GM23248 (cell line): ENCODE results near the gene FLT3. TPM values are rescaled to one million over a fixed set of nuclear protein-coding genes. Genes with fewer than 3 reads are reported as not detected.
A peak's percentile ranks its signal among the peaks of the same experiment; 100 is the strongest.

Source experiments
- DNase-seq: peaks from one replicate; pipeline ENCODE4 v3.0.0-alpha.2; 2015
- H2AFZ ChIP-seq: fragments of 200-600 bp; sonication (generic); 2 replicates; pipeline ENCODE4 v1.6.1; 2016; ENCODE audit warnings: antibody characterized with exemption
- H3F3A ChIP-seq: fragments of 200-600 bp; sonication (generic); 2 replicates; pipeline ENCODE4 v1.6.1; 2016; ENCODE audit warnings: mild to moderate bottlenecking, antibody characterized with exemption, mixed run types; ENCODE audit not compliant: insufficient read depth
- H3K27ac ChIP-seq: fragments of 200-600 bp; sonication (generic); 2 replicates; pipeline ENCODE4 v1.5.1; 2016; ENCODE audit warnings: mild to moderate bottlenecking
- H3K27me3 ChIP-seq: fragments of 200-600 bp; sonication (generic); replicated peaks from 2 replicates; pipeline ENCODE4 v1.6.1; 2016; ENCODE audit warnings: mild to moderate bottlenecking; ENCODE audit not compliant: insufficient read depth
- H3K36me3 ChIP-seq: fragments of 200-600 bp; sonication (generic); 2 replicates; pipeline ENCODE4 v1.6.1; 2016; ENCODE audit warnings: low read depth, mild to moderate bottlenecking
- H3K4me1 ChIP-seq: fragments of 200-600 bp; sonication (generic); 2 replicates; pipeline ENCODE4 v1.6.1; 2016; ENCODE audit warnings: mild to moderate bottlenecking; ENCODE audit not compliant: insufficient read depth
- H3K4me2 ChIP-seq: fragments of 200-600 bp; sonication (generic); one replicate; pipeline ENCODE4 v1.6.1; 2016; ENCODE audit warnings: mild to moderate bottlenecking; ENCODE audit not compliant: unreplicated experiment
- H3K4me3 ChIP-seq: fragments of 200-600 bp; sonication (generic); 2 replicates; pipeline ENCODE4 v1.5.1; 2016; ENCODE audit warnings: mild to moderate bottlenecking
- H3K79me2 ChIP-seq: fragments of 200-600 bp; sonication (generic); 2 replicates; pipeline ENCODE4 v1.6.1; 2016; ENCODE audit warnings: mild to moderate bottlenecking; ENCODE audit not compliant: insufficient read depth
- H3K9ac ChIP-seq: fragments of 200-600 bp; sonication (generic); 2 replicates; pipeline ENCODE4 v1.6.1; 2016; ENCODE audit warnings: mild to moderate bottlenecking
- H3K9me2 ChIP-seq: fragments of 200-600 bp; sonication (generic); 2 replicates; pipeline ENCODE4 v1.6.1; 2016; ENCODE audit warnings: mixed run types, mild to moderate bottlenecking, moderate library complexity; ENCODE audit not compliant: insufficient read depth
- H3K9me3 ChIP-seq: fragments of 200-600 bp; sonication (generic); one replicate; pipeline ENCODE4 v1.6.1; 2017; ENCODE audit warnings: low read depth
- H4K20me1 ChIP-seq: fragments of 200-600 bp; sonication (generic); 2 replicates; pipeline ENCODE4 v1.6.0; 2016; ENCODE audit not compliant: insufficient read depth
- EZH2 ChIP-seq: fragments of 200-600 bp; sonication (generic); IDR thresholded peaks from 2 replicates; pipeline ENCODE4 v1.6.1; 2018; ENCODE audit warnings: antibody characterized with exemption, mild to moderate bottlenecking; ENCODE audit not compliant: insufficient read depth, poor library complexity, severe bottlenecking
- EZH2phosphoT487 ChIP-seq: fragments of 200-600 bp; sonication (generic); IDR thresholded peaks from 2 replicates; pipeline ENCODE4 v1.6.1; 2018; ENCODE audit warnings: antibody characterized with exemption, moderate library complexity, mild to moderate bottlenecking, low read depth; ENCODE audit not compliant: insufficient read depth
- WGBS, 2 experiments: methylation state at CpG; one replicate each; pipeline ENCODE4 v1.1.6; 2015 to 2017; ENCODE audit warnings: low lambda C conversion rate in 2 of 2, low coverage in 1 of 2; ENCODE audit errors: missing lambda C conversion rate in 2 of 2; 5-methylcytosine and 5-hydroxymethylcytosine counted together
- in situ Hi-C: fragments of 300-500 bp; cut with MboI; formaldehyde crosslinking; loops from 2 replicates; pipeline ENCODE4 v1.15.0; 2020
- polyA plus RNA-seq: library from polyadenylated mRNA; unstranded; fragments of >200 nt; fragmentation: Nextera tagmentation; extraction: Ambion mirVana; gene quantifications from 2 replicates; pipeline ENCODE4 v1.2.1, GENCODE V29; 2016
- total RNA-seq: library from RNA; depleted of rRNA; stranded (reverse); fragments of >200 nt; shearing (Covaris generic); gene quantifications from 2 replicates; pipeline ENCODE4 v1.2.3, GENCODE V29; 2014

Gene FLT3
- total and polyA plus RNA-seq, 2 experiments from 2014 or later, result not detected

- Histone ChIP-seq H3K9me3 (no peaks in the 10 kb centered on the region), H3K4me3 (no peak overlapping the region), H3F3A (no peaks in the 10 kb centered on the region), H3K9me2 (no peaks in the 10 kb centered on the region), H4K20me1 (no peaks in the 10 kb centered on the region), H3K9ac (no peak overlapping the region), H3K4me2 (no peak overlapping the region), H3K27me3 (peaks cover 95% of the 10 kb centered on the region), H3K4me1 (no peaks in the 10 kb centered on the region), H3K27ac (no peak overlapping the region), H2AFZ (no peak overlapping the region), H3K79me2 (no peaks in the 10 kb centered on the region), H3K36me3 (no peaks in the 10 kb centered on the region)
- DNase-seq, result no peak
- 48 to 50% methylated on average over 7 of the region's 7 CpGs for WGBS, 2 experiments
- in situ Hi-C loops, result no loop called here
- TF ChIP-seq EZH2phosphoT487 (no peak), EZH2 (no peak)
Observed at GRCh38 chr13:27971776-27972477, 128.4 kb downstream of the FLT3 start.

- H3K27me3 ChIP-seq, result peaks cover 96% of the 10 kb centered on the region
- WGBS, 2 experiments, result 30 to 37% methylated on average over 13 of the region's 13 CpGs
- no peaks in the 10 kb centered on the region for H3K9me3 ChIP-seq
- no peak overlapping the region for H3K4me3 ChIP-seq
- H3K9ac ChIP-seq, result no peak overlapping the region
- no peaks in the 10 kb centered on the region for H4K20me1 ChIP-seq
- TF ChIP-seq EZH2phosphoT487, result no peak
- TF ChIP-seq EZH2, result no peak
- DNase-seq, result no peak
- no peaks in the 10 kb centered on the region for H3K36me3 ChIP-seq
- in situ Hi-C loops, result no loop called here
- H3K27ac ChIP-seq, result no peak overlapping the region
- H3K4me1 ChIP-seq, result no peaks in the 10 kb centered on the region
- no peaks in the 10 kb centered on the region for H3K9me2 ChIP-seq
- H3F3A ChIP-seq, result no peaks in the 10 kb centered on the region
- no peak overlapping the region for H3K4me2 ChIP-seq
- H3K79me2 ChIP-seq, result no peaks in the 10 kb centered on the region
- H2AFZ ChIP-seq, result no peak overlapping the region
Observed at GRCh38 chr13:27971236-27971645, 129.1 kb downstream of the FLT3 start.

GRCh38 chr13:27970382-27971235 lies 129.8 kb downstream of the FLT3 start:
- H2AFZ ChIP-seq, result no peak overlapping the region
- no peak for DNase-seq
- no peaks in the 10 kb centered on the region for H3K36me3 ChIP-seq
- 3 to 6% methylated on average over 53 of the region's 53 CpGs for WGBS, 2 experiments
- H3K79me2 ChIP-seq, result no peaks in the 10 kb centered on the region
- no peak overlapping the region for H3K9ac ChIP-seq
- no peaks in the 10 kb centered on the region for H3K9me3 ChIP-seq
- peaks cover 96% of the 10 kb centered on the region for H3K27me3 ChIP-seq
- H3K4me2 ChIP-seq, result no peak overlapping the region
- in situ Hi-C loops, result no loop called here
- TF ChIP-seq EZH2phosphoT487, result 0 out of 2 replicates have a peak, but pooled peaks have one; percentile 18
- no peak for TF ChIP-seq EZH2
- no peaks in the 10 kb centered on the region for H4K20me1 ChIP-seq
- no peaks in the 10 kb centered on the region for H3K9me2 ChIP-seq
- H3F3A ChIP-seq, result no peaks in the 10 kb centered on the region
- H3K4me1 ChIP-seq, result no peaks in the 10 kb centered on the region
- no peak overlapping the region for H3K4me3 ChIP-seq
- H3K27ac ChIP-seq, result no peak overlapping the region

- Histone ChIP-seq H3F3A (no peaks in the 10 kb centered on the region), H3K36me3 (no peaks in the 10 kb centered on the region), H3K27me3 (peaks cover 96% of the 10 kb centered on the region), H3K4me1 (no peaks in the 10 kb centered on the region), H3K9me3 (no peaks in the 10 kb centered on the region), H3K9me2 (no peaks in the 10 kb centered on the region), H3K4me3 (no peak overlapping the region), H4K20me1 (no peaks in the 10 kb centered on the region), H3K79me2 (no peaks in the 10 kb centered on the region), H3K27ac (no peak overlapping the region), H3K4me2 (no peak overlapping the region), H2AFZ (no peak overlapping the region), H3K9ac (no peak overlapping the region)
- no peak for DNase-seq
- TF ChIP-seq EZH2, result peak; percentile 93
- no peak for TF ChIP-seq EZH2phosphoT487
- in situ Hi-C loops, result no loop called here
- 5 to 7% methylated on average over 7 of the region's 7 CpGs for WGBS, 2 experiments
Observed at GRCh38 chr13:27969866-27970229, 130.5 kb downstream of the FLT3 start.
